SU-DHL-6 (cell line): ENCODE measurements around the gene NMT1.

ENCODE experiments used
- EZH2phosphoT487 ChIP-seq: fragments of 200-600 bp; sonication (generic), shearing (Covaris generic); conservative IDR thresholded peaks from 2 replicates; pipeline ENCODE4 v1.6.1; 2018; ENCODE audit warnings: mild to moderate bottlenecking, antibody characterized with exemption, low read length, moderate library complexity, mixed read lengths
- TF ChIP-seq, protein P1 (sequence below): fragments of 200-600 bp; sonication (generic); IDR thresholded peaks from one replicate; pipeline ENCODE4 v1.5.1; 2017; ENCODE audit warnings: antibody characterized with exemption, mild to moderate bottlenecking, low read length, moderate library complexity; ENCODE audit not compliant: insufficient read depth, poor library complexity, severe bottlenecking

DNA sequence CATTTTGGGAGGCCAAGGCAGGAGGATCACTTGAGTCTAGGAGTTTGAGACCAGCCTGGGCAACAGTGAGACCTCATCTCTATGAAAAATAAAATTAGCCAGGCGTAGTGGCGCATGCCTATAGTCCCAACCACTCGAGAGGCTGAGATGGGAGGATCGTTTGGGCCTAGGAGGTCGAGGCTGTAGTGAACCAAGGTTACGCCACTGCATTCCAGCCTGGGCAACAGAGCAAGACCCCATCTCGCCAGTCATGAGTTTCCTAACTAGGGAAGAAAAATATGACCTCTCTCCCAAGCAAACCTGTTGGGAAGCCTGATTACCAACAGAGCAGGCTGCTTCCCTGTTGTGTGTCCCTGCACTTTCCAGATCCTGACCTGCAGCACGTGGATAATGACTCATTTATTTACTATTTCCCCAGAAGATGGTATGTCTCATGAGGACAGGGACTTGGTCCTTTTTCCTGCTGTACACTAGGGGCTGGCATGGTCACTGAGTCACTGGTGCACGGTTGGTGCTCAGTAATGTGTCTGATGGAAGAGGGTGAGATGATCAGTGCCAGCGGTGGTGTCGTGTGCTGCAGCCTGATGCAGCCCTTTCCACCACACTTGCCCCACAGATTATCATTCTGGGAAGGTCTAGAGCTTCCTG lies 30.8 kb downstream of the NMT1 start:
- TF ChIP-seq, protein P1, sequence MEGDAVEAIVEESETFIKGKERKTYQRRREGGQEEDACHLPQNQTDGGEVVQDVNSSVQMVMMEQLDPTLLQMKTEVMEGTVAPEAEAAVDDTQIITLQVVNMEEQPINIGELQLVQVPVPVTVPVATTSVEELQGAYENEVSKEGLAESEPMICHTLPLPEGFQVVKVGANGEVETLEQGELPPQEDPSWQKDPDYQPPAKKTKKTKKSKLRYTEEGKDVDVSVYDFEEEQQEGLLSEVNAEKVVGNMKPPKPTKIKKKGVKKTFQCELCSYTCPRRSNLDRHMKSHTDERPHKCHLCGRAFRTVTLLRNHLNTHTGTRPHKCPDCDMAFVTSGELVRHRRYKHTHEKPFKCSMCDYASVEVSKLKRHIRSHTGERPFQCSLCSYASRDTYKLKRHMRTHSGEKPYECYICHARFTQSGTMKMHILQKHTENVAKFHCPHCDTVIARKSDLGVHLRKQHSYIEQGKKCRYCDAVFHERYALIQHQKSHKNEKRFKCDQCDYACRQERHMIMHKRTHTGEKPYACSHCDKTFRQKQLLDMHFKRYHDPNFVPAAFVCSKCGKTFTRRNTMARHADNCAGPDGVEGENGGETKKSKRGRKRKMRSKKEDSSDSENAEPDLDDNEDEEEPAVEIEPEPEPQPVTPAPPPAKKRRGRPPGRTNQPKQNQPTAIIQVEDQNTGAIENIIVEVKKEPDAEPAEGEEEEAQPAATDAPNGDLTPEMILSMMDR, result no peak
- no peak for TF ChIP-seq EZH2phosphoT487
